Measurements from ENCODE around the gene ZNF239.
"Not testable (repeated sequence)": the region's sequence is repeated elsewhere in the genome, so short reads cannot be mapped to it uniquely, and the experiment has no call there.

The ZNF239 gene

DNA sequence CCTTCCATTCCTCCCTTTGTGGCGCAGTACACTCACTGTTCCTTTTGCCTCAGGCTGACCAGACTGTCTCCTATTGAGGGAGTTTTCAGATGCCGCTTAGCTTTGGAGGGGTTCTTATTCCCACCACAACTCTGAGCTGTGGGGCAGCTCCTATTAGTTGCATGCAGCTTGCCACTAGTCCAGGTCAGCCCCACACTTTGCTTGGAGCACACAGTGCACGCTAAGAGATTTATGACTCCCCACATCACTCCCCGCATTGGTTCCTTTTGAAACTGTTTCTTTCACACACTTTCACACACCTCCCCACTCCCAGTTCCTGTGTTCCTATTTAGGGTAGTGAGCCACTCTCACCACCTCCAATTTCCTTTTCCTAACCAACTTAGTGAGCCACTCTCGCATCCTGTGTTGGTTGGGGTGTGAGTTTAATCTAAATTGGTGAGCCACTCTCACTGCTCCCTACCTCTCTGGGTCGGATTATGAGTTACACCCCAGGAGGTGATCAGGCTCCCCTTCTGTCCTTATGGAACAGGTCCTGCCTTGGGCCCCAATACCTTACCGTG, 21.4 kb upstream of the ZNF239 start:
- DNase-seq (ENCODE audit: low read depth), result peak; percentile 77
- peak overlapping the region; percentile 35 for H3K4me3 ChIP-seq (ENCODE audit: low read depth, low read length)
- TF ChIP-seq, protein P1, sequence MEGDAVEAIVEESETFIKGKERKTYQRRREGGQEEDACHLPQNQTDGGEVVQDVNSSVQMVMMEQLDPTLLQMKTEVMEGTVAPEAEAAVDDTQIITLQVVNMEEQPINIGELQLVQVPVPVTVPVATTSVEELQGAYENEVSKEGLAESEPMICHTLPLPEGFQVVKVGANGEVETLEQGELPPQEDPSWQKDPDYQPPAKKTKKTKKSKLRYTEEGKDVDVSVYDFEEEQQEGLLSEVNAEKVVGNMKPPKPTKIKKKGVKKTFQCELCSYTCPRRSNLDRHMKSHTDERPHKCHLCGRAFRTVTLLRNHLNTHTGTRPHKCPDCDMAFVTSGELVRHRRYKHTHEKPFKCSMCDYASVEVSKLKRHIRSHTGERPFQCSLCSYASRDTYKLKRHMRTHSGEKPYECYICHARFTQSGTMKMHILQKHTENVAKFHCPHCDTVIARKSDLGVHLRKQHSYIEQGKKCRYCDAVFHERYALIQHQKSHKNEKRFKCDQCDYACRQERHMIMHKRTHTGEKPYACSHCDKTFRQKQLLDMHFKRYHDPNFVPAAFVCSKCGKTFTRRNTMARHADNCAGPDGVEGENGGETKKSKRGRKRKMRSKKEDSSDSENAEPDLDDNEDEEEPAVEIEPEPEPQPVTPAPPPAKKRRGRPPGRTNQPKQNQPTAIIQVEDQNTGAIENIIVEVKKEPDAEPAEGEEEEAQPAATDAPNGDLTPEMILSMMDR (IDR thresholded peaks at IDR 0.05; ENCODE audit: insufficient read depth, low read depth, low read length, missing control alignments), result no peak

DNA sequence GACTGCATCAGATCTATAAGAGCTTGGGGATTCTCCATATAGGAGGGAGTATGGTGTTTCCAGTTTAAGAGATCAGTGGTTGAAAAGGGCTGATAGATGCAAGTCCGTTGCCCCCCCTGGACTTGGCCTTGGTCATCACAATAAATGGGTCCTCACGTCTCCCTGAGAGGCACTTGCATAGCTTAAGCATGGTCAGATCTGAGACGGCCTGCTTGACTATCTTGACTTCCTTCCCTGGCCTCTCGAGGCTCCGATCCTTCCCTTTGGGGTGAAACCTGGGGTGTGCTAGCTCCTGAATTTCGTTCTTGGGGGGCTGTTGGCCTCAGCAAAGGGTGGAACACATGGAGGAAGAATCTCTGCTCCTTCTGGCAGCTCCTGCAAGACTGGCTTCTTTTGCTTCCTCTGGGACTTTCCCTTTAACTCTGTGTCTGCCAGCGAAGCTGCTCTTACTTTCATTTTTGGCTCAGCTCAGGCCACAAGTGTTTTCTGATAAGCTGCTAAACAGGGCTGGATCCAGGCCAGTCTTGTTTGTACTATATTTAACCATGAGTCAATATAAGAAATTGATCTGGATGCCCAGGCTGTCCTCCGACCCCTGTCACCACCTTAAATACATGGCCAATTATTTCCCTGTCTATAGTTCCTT, 20.7 kb upstream of the ZNF239 start:
- H3K4me3 ChIP-seq (ENCODE audit: low read depth, low read length), result peak overlapping the region; percentile 38
- TF ChIP-seq, protein P1 (IDR thresholded peaks at IDR 0.05; ENCODE audit: insufficient read depth, low read depth, low read length, missing control alignments), result no peak
- peak; percentile 92 for DNase-seq (ENCODE audit: low read depth)

DNA sequence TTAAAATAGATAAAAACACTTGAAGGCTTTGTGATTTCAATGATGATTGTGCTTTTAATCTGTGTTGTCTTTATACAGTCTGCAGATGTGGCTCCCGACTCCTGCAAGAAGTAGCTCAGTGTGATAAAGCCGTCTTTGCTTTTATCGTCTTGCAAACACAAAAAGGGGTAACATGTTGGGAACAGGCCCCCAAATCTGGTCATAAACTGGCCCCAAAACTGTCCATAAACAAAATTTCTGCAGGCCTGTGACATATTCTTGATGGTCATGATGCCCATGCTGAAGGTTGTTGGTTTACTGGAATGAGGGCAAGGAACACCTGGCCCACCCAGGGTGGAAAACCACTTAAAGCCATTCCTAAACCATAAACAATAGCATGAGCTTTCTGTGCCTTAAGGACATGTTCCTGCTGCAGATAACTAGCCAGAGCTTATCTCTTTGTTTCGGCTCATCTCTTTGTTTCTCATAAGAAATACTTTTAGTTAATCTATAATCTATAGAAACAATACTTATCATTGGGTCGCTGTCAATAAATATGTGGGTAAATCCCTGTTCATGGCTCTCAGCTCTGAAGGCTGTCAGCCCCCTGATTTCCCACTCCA, 17.0 kb upstream of the ZNF239 start:
- DNase-seq (ENCODE audit: low read depth), result no peak
- TF ChIP-seq, protein P1 (IDR thresholded peaks at IDR 0.05; ENCODE audit: insufficient read depth, low read depth, low read length, missing control alignments), result no peak
- H3K4me3 ChIP-seq (ENCODE audit: low read depth, low read length), result no peak overlapping the region

DNA sequence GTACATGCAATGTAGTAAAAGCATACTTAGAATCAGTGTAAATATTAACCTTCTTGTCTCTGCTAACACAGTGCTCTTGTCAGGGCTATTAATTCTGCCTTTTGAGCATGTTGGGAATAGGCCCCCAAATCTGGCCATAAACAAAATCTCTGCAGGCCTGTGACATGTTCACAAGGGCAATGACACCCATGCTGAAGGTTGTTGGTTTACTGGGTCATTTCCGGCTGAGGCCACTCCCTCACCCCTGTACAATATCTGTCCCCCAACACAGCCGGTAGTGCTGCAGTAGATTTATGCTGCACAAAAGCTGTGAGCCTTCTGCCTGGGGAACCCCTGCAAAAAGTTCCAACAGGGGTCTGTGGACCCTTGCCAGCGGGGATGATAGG, 12.3 kb upstream of the ZNF239 start:
- H3K4me3 ChIP-seq (ENCODE audit: low read depth, low read length); DNase-seq (ENCODE audit: low read depth): not testable (repeated sequence)

DNA sequence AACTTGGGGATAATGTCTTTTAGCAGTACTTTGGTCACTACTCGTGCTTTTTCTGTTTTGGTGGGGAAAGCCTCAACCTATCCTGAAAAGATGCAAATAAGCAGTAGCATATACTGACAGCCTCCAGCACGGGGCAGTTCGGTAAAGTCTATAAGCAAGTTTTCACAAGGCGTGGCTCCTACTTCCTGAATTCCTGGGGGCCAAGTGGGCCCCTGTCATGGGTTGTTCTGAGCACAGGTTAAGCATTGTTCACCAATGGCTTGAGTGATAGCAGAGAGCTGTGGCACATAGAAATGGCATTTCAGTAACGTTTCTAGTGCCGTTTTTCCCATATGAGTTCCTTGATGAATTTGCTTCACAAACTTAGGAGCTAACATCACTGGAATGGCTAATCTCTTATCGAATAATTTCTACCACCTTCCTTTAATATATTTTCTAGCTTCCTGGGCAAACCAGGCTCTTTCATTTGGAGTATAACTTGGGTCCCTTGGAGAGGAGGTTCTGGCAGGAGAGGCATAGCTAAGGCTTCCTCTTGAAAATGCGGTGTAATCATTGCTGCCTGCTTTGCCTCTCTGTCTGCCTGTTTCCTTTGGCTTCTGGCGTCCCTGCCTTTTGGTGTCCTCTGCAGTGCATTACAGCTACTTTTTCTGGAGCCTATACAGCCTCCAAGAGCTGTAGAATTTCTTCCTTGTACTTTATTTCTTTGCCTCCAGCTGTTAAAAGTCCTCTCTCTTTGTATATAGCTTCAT, 11.7 kb upstream of the ZNF239 start:
- DNase-seq (ENCODE audit: low read depth), result no peak
- TF ChIP-seq, protein P1 (IDR thresholded peaks at IDR 0.05; ENCODE audit: insufficient read depth, low read depth, low read length, missing control alignments), result no peak
- no peak overlapping the region for H3K4me3 ChIP-seq (ENCODE audit: low read depth, low read length)

DNA sequence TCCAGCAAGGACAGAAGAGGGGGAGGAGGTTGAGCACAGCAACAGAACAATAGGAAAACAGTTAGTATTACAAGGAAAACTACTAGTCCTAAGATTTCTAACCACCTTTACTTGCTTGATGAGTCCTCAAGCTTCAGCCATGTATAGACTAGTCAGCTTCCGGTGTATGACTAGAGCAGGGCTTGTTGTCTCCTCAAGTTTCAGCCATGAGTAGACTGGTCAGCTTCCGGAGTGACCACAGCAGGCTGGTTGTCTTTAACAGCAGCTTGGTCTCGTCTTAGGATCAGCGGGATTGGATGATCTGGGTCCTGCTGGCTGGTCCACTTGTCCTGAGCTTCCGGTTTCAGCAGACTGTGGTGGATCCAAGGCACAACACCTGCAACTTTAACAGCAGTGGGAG, 10.6 kb upstream of the ZNF239 start:
- TF ChIP-seq, protein P1 (IDR thresholded peaks at IDR 0.05; ENCODE audit: insufficient read depth, low read depth, low read length, missing control alignments), result no peak
- no peak overlapping the region for H3K4me3 ChIP-seq (ENCODE audit: low read depth, low read length)
- DNase-seq (ENCODE audit: low read depth), result no peak

DNA sequence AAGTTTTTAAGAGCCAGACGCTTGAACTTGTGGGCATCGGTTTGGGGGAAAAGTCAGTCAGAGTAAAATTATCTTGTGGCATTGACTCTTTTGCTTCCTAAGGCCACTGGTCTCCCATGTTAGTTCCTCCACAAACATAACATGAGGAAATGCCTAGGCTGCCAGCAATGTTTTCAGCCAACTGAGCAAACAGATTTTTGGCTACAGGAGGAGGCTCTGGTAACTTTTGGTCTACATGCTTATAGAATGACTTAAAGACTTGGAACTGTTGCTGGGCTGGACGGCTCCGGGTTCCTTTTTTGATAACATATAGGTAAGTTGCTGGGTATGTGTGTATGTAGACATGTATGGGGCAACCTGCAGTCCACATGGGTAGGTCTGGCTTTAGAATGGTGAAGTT, 9.6 kb upstream of the ZNF239 start:
- no peak overlapping the region for H3K4me3 ChIP-seq (ENCODE audit: low read depth, low read length)
- TF ChIP-seq, protein P1 (IDR thresholded peaks at IDR 0.05; ENCODE audit: insufficient read depth, low read depth, low read length, missing control alignments), result no peak
- DNase-seq (ENCODE audit: low read depth), result no peak

Measured in GM12865 (cell line).